ENCODE results near the gene KIAA1671. TPM values are rescaled to one million over a fixed set of nuclear protein-coding genes. Genes with fewer than 3 reads are reported as not detected.
"Not testable (repeated sequence)": the region's sequence is repeated elsewhere in the genome, so short reads cannot be mapped to it uniquely, and the experiment has no call there.

KIAA1671 gene
- total RNA-seq, 2 experiments from 2014 or later = 7.3 to 7.4 TPM

DNA sequence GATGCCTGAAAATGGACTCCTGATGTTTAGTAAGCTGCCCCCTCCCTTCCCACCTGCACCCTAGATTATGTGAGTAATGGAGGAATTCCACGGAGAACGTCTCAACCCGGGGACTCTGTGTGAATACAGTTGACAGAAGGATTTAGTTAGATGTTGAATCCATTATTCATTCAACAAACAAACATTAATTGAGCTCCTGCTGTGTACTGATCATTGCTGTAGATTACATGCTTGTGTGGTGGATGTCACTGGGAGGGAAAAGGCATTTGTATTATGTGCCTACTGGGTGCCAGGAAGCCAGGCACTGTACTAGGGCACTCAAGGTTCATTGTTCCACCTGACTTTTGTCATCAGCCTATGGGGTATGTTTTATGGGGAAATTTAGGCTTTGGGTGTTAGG, 224.3 kb downstream of the KIAA1671 start:
- intact Hi-C loops (cut with micrococcal nuclease) = no loop called here
- CTCF ChIA-PET = interaction anchor here (0.6 kb wide), 1 partner anchor 125 kb away, joined by 3 read pairs; no protein-coding TSS in a partner anchor
- H3K27me3 Mint-ChIP-seq (ENCODE audit: low read depth) = no peaks in the 10 kb centered on the region
- no peaks in the 10 kb centered on the region for H3K4me1 Mint-ChIP-seq (ENCODE audit: low read depth)
- peaks cover 15% of the 10 kb centered on the region for H3K36me3 Mint-ChIP-seq (ENCODE audit: low read depth)
- DNase-seq = no peak
- no peak overlapping the region for H3K27ac Mint-ChIP-seq
- H3K4me3 Mint-ChIP-seq = no peak overlapping the region
- H3K9me3 Mint-ChIP-seq = peaks cover 8% of the 10 kb centered on the region

DNA sequence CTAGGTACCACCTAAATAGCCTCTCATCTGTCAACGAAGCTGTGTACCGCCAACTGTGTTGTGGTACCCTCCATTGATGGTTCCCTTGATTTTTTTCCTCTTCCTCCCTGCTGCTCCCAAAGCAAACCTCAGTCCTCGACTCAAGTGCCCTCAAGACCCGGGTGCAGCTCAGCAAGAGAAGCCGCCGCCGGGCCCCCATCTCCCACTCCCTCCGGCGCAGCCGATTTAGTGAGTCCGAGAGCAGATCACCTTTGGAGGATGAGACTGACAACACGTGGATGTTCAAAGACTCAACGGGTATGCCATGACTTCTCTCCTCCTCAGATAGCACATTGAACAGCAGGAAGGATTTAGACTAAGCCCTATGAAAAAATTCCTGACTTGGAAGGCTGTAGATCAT, 224.7 kb downstream of the KIAA1671 start:
- no peaks in the 10 kb centered on the region for H3K4me1 Mint-ChIP-seq (ENCODE audit: low read depth)
- CTCF ChIA-PET = interaction anchor here (0.7 kb wide), 1 partner anchor 156 kb away, joined by 3 read pairs; no protein-coding TSS in a partner anchor
- H3K36me3 Mint-ChIP-seq (ENCODE audit: low read depth) = peaks cover 15% of the 10 kb centered on the region
- no peak overlapping the region for H3K4me3 Mint-ChIP-seq
- peaks cover 8% of the 10 kb centered on the region for H3K9me3 Mint-ChIP-seq
- no peak for DNase-seq
- intact Hi-C loops (cut with micrococcal nuclease) = no loop called here
- H3K27ac Mint-ChIP-seq = no peak overlapping the region
- no peaks in the 10 kb centered on the region for H3K27me3 Mint-ChIP-seq (ENCODE audit: low read depth)

DNA sequence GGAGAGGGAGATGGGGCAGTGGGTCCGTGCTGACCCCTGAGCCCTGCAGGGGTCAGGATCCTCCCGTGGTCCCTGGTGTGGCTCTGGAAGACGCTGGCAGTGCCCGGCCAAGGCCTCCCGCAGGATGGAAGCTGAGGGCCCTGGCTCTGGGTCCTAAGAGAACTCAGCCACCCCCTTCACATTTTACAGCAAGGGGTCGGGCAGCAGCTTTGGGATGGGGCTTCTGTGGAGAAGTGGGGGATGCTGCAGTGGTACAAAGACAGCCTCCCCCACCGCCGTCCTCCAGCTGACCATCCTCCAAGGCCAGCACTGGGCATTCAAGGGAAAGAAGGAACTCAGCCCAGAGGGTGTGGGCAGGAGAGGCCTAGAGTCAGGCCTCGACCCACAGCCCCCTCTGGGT, 225.4 kb downstream of the KIAA1671 start:
- Mint-ChIP-seq H3K36me3 (ENCODE audit: low read depth) (peaks cover 17% of the 10 kb centered on the region), H3K4me1 (ENCODE audit: low read depth) (no peaks in the 10 kb centered on the region), H3K4me3 (no peak overlapping the region), H3K9me3 (peaks cover 8% of the 10 kb centered on the region), H3K27ac (no peak overlapping the region), H3K27me3 (ENCODE audit: low read depth) (no peaks in the 10 kb centered on the region)
- DNase-seq = no peak
- CTCF ChIA-PET = interaction anchor here (0.7 kb wide), 1 partner anchor 155 kb away, joined by 3 read pairs; no protein-coding TSS in a partner anchor
- intact Hi-C loops (cut with micrococcal nuclease) = no loop called here

DNA sequence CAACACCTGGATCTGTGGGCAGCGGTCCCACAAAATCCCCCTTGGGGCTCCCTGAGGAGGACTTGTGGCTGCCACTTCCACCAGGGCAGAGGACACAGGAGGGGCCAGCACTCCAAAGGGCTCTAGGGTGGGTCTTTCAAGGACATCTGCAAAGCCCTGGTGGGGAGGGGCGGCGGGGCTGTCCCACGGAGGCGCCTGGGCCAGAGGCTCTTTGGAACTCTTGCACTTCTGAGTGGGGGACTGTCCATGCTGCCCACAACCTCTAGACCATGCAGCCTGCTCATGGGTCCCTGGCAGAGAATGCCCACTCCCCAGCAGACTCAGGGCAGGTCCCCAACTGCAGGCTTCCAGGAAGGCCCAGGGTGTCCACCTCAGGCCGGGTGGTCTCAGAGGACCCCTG, 225.8 kb downstream of the KIAA1671 start:
- not testable (repeated sequence) for H3K9me3 Mint-ChIP-seq

DNA sequence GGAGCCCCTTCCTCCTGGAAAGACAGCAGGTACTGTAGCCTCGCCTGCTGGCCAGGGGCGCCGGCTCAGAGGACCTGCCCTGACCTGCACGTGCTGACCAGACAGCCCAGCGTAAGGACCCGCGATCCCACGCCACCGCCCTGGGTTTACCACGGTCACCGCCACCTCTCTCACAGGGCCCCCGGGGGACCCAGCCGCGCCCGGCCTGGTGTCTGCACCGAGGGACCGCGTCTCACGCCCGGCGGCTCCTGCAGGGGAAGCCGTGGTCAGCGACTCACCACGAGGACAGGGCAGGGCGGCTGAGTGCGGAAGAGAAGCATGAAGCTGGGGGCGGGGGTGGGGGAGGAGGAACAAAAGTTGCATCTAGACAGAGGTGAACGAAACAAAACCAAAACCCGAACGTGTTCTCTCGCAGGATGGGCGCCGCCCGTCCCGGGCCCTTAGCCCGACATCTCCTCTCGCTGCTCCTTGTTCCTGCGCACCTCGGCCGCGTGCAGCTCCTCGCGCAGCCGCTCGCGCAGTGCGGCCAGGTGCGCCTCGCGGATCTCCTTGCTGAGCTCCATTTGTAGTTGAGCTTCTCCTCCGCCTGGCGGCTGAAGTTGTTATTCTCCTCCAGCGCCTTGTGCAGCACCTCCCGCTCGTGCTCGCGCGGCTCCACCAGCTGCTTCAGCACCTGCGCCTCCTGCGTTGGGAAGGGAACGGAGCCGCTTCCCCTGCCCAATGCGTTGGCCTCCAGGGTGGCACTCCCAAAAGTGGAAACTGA, 226.5 kb downstream of the KIAA1671 start:
- H3K4me3 Mint-ChIP-seq; intact Hi-C loops (cut with micrococcal nuclease); H3K27me3 Mint-ChIP-seq (ENCODE audit: low read depth); H3K9me3 Mint-ChIP-seq; CTCF ChIA-PET; DNase-seq; H3K4me1 Mint-ChIP-seq (ENCODE audit: low read depth); H3K27ac Mint-ChIP-seq: not testable (repeated sequence)
- H3K36me3 Mint-ChIP-seq (ENCODE audit: low read depth) = peaks cover 17% of the 10 kb centered on the region

More for the DNA sequence above, 225.8 kb downstream of the KIAA1671 start:
- H3K36me3 Mint-ChIP-seq (ENCODE audit: low read depth) = peaks cover 17% of the 10 kb centered on the region
- DNase-seq; CTCF ChIA-PET; H3K27ac Mint-ChIP-seq; H3K27me3 Mint-ChIP-seq (ENCODE audit: low read depth); intact Hi-C loops (cut with micrococcal nuclease); H3K4me1 Mint-ChIP-seq (ENCODE audit: low read depth): not testable (repeated sequence)
- H3K4me3 Mint-ChIP-seq = peak overlapping the region; percentile 34

DNA sequence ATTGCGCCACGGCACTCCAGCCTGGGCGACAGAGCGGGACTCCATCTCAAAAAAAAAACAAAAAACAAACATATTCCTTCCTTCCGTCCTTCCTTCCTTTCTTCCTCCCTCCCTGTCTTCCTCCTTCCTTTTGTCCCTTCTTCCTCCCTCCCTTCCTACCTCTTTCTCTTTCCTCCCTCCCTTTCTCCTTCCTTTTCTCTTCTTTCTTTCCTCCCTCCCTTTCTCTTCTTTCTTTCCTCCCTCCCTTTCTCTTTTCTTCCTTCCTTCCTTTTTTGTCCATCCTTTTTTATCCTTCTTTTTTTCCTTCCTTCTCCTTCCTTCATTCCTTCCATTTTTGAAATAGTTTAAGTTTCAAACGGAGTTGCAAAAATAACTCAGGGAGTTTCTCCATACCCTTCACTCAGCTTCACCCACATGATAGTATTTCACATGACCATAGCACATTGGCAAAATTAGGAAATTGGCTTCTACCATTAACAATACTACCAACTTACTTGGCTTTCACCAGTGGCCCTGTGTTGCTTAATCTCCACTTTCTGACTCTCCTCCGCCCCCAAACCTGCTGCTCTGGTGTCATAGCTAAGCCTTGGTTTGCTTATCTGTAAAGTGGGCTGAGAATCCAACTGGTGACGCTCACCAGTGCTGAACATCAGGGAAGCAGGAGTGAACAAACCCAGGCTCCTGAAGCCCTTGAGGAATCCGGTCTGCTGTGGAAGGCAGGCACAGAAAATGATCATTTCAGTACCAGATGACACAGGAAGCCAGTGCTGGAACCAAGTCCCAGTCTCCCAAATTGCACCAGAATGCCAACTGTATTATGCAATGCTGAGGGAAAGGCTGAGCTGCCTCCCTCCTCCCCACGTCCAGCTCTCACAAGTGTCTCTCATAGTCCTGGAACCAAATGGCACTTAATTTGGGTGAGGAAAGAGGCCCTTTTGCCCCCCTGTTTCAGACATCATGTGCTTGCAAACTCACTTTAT, 229.9 kb downstream of the KIAA1671 start:
- Mint-ChIP-seq H3K4me3 (no peak overlapping the region), H3K4me1 (ENCODE audit: low read depth) (no peaks in the 10 kb centered on the region), H3K36me3 (ENCODE audit: low read depth) (peaks cover 11% of the 10 kb centered on the region), H3K9me3 (peaks cover 8% of the 10 kb centered on the region), H3K27ac (no peak overlapping the region), H3K27me3 (ENCODE audit: low read depth) (no peaks in the 10 kb centered on the region)
- CTCF ChIA-PET = no interaction called here
- no peak for DNase-seq
- intact Hi-C loops (cut with micrococcal nuclease) = no loop called here

DNA sequence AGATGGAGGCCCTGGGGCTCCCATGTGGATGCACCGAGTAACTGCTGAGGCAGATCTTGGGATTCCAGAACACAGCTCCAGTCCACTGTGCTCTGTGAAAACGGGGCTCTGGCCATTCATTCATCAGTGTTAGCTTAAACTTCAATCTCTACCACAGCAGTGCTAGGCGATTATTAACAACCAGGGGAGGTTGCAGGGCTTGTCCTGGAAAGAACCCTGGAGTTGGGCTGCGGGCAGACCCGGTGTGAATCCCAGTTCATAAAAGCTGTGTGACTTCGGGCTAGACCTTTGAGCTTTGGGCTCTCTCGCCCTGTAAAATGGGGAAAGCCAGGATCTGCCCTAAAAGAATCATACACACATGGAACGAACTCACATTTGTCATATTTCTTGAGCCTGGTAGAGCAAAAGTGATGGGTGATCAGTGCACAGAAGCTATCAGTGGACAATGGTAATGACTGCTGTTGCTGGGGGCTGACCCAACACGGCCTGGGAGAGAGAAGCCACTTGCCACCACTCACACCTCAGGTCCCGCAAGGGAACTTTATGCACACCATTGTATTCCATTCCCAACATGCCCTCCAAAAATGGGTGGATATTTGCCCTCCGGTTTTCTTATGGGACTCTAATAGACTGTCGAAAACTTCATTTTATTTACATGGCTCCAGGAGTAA, 231.6 kb downstream of the KIAA1671 start:
- H3K27ac Mint-ChIP-seq = no peak overlapping the region
- no peaks in the 10 kb centered on the region for H3K27me3 Mint-ChIP-seq (ENCODE audit: low read depth)

DNA sequence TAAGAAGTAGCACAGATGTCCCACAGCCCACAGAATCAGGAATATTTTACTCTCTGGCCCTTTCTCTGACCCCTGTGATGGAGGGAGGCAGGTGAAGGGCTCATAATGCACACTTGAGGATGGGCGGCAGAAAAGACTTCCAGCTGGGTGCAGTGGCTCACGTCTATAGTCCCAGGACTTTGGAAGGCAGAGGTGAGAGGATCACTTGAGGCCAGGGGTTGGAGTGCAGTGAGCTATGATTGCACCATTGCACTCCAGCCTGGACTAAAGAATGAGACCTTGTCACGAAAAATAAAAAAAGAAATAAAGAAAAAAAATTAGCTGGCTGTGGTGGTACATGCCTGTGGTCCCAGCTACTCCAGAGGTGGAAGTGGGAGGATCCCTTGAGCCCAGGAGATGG, 233.6 kb downstream of the KIAA1671 start:
- intact Hi-C loops (cut with micrococcal nuclease) = no loop called here
- Mint-ChIP-seq H3K4me3 (no peak overlapping the region), H3K27ac (no peak overlapping the region), H3K4me1 (ENCODE audit: low read depth) (no peaks in the 10 kb centered on the region), H3K36me3 (ENCODE audit: low read depth) (peaks cover 2% of the 10 kb centered on the region), H3K9me3 (no peaks in the 10 kb centered on the region), H3K27me3 (ENCODE audit: low read depth) (no peaks in the 10 kb centered on the region)
- CTCF ChIA-PET = interaction anchor here (1.5 kb wide), 1 partner anchor 16 kb away, joined by 7 read pairs; no protein-coding TSS in a partner anchor
- DNase-seq = no peak

More for the DNA sequence above, 231.6 kb downstream of the KIAA1671 start:
- H3K36me3 Mint-ChIP-seq (ENCODE audit: low read depth) = peaks cover 11% of the 10 kb centered on the region
- no peaks in the 10 kb centered on the region for H3K4me1 Mint-ChIP-seq (ENCODE audit: low read depth)
- H3K9me3 Mint-ChIP-seq = peaks cover 8% of the 10 kb centered on the region
- H3K4me3 Mint-ChIP-seq = no peak overlapping the region
- intact Hi-C loops (cut with micrococcal nuclease) = no loop called here
- CTCF ChIA-PET = interaction anchor here (1.4 kb wide), 1 partner anchor 17 kb away, joined by 4 read pairs; no protein-coding TSS in a partner anchor
- DNase-seq = no peak

DNA sequence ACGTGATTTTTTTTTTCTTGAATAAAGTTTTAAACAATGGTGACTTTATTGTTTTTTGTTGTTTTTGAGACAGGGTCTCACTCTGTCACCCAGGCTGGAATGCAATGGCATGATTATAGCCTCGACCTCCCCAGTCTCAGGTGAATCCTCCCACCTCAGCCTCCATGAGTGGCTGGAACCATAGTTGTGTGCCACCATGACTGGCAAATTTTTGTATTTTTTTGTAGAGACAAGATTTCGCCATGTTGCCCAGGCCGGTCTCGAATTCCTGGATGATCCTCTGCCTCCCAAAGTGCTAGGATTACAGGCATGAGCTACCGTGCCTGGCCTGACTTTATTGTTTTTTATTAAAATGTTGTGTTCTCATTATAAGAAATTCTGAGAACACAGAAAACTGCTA, 235.0 kb downstream of the KIAA1671 start:
- intact Hi-C loops (cut with micrococcal nuclease) = no loop called here
- Mint-ChIP-seq H3K4me1 (ENCODE audit: low read depth) (no peaks in the 10 kb centered on the region), H3K27ac (no peak overlapping the region), H3K4me3 (no peak overlapping the region), H3K27me3 (ENCODE audit: low read depth) (no peaks in the 10 kb centered on the region), H3K36me3 (ENCODE audit: low read depth) (no peaks in the 10 kb centered on the region), H3K9me3 (no peaks in the 10 kb centered on the region)
- CTCF ChIA-PET = interaction anchor here (1.5 kb wide), 1 partner anchor 14 kb away, joined by 7 read pairs; no protein-coding TSS in a partner anchor
- DNase-seq = no peak

DNA sequence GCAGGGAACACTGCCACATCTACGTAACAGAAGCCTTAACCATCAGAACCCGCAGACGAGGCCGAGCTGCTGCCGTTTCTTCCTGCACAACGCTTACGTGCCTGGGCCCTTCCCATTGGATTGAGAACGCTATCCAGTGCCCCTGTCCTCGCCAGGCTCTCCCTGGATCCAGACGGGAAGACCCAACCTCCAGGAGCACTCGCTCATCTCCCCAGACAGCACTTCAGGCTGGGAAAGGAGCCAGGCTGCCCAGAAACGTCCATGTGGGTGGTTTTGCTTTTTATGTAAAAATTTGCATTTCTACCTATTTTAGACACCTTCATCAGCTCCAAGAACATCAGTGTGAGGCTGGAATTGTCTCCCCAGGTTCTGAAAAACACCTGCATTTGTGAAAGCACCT, 239.9 kb downstream of the KIAA1671 start:
- Mint-ChIP-seq H3K36me3 (ENCODE audit: low read depth) (peaks cover 2% of the 10 kb centered on the region), H3K27me3 (ENCODE audit: low read depth) (no peaks in the 10 kb centered on the region), H3K4me3 (no peak overlapping the region), H3K27ac (no peak overlapping the region), H3K4me1 (ENCODE audit: low read depth) (no peaks in the 10 kb centered on the region), H3K9me3 (no peaks in the 10 kb centered on the region)
- no peak for DNase-seq
- CTCF ChIA-PET = no interaction called here
- intact Hi-C loops (cut with micrococcal nuclease) = no loop called here

DNA sequence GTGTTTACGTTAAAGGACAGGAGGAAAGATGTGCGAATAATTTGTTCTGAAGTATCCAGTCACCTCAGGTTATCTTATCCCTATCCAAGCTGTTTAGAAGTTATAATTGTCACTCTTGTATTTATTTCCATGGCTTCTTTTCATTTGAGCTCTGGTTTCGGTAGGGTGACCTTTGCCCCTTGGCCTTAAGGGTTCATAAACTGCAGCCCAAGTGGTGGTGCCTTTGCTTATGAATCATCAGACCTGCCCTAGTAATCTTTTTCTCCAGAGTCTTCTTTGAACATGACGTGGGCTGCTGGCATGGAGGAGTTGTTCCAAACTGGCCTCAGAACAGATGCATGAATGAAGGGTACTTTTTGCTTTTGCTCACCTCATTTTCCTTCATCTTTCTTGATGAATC, 240.6 kb downstream of the KIAA1671 start:
- Mint-ChIP-seq H3K27me3 (ENCODE audit: low read depth) (no peaks in the 10 kb centered on the region), H3K36me3 (ENCODE audit: low read depth) (peaks cover 2% of the 10 kb centered on the region), H3K27ac (no peak overlapping the region), H3K9me3 (no peaks in the 10 kb centered on the region), H3K4me1 (ENCODE audit: low read depth) (no peaks in the 10 kb centered on the region), H3K4me3 (no peak overlapping the region)
- intact Hi-C loops (cut with micrococcal nuclease) = no loop called here
- no peak for DNase-seq
- CTCF ChIA-PET = no interaction called here

DNA sequence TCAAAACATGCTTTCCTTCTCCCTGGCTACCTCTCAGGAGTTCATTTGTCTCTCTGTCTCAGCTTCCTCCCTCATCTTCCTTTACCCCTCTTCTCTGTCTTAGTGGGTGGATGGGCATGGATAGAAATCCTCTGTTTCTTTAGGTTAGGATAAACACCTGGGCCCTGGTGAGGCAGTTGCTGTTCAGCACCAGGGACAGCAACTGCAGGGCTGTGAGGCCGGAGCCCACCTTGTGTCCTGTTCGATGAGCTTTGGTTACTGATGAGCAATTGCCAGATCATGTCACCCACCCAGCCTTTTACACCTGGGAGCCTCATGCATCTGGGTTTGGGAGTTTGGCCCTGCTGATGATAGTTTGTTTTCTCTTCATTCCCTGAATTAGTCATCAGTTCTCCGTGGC, 241.0 kb downstream of the KIAA1671 start:
- Mint-ChIP-seq H3K36me3 (ENCODE audit: low read depth) (peaks cover 2% of the 10 kb centered on the region), H3K9me3 (no peaks in the 10 kb centered on the region), H3K27ac (no peak overlapping the region), H3K4me3 (no peak overlapping the region), H3K27me3 (ENCODE audit: low read depth) (no peaks in the 10 kb centered on the region), H3K4me1 (ENCODE audit: low read depth) (no peaks in the 10 kb centered on the region)
- DNase-seq = no peak
- intact Hi-C loops (cut with micrococcal nuclease) = no loop called here
- CTCF ChIA-PET = no interaction called here

Data from activated naive CD4-positive, alpha-beta T cell treated with anti-CD3 and anti-CD28 coated beads for 36 hours (primary cell).